HCT116 (cell line): Measurements from ENCODE around the gene CATSPERE.

Experiments
- CBX3 ChIP-seq: IDR thresholded peaks from 2 replicates; pipeline ENCODE4 v1.6.1; 2012; ENCODE audit warnings: low read depth
- CEBPB ChIP-seq: IDR thresholded peaks from 2 replicates; pipeline ENCODE4 v1.6.1; 2012; ENCODE audit warnings: low read depth
- ELF1 ChIP-seq: IDR thresholded peaks from 2 replicates; pipeline ENCODE4 v1.6.1; 2012; ENCODE audit warnings: low read depth, borderline replicate concordance
- EZH2phosphoT487 ChIP-seq: fragments of 200-600 bp; IDR thresholded peaks from 2 replicates; pipeline ENCODE4 v1.6.1; 2018; ENCODE audit warnings: antibody characterized with exemption, borderline replicate concordance
- FOSL1 ChIP-seq: IDR thresholded peaks from 2 replicates; pipeline ENCODE4 v1.6.1; 2012; ENCODE audit warnings: low read depth
- POLR2A ChIP-seq: IDR thresholded peaks from 2 replicates; pipeline ENCODE4 v1.7.0; 2011; ENCODE audit warnings: borderline replicate concordance; ENCODE audit not compliant: insufficient read depth, insufficient read length; ENCODE audit errors: extremely low read depth
- POLR2AphosphoS5 ChIP-seq: IDR thresholded peaks from 2 replicates; pipeline ENCODE4 v1.6.1; 2011; ENCODE audit warnings: mild to moderate bottlenecking, low read depth, low read length, moderate library complexity
- YY1 ChIP-seq: IDR thresholded peaks from 2 replicates; pipeline ENCODE4 v1.6.1; 2011; ENCODE audit warnings: low read length, low read depth, moderate library complexity, mild to moderate bottlenecking; ENCODE audit not compliant: insufficient replicate concordance; ENCODE audit errors: extremely low read depth
- ZNF274 ChIP-seq: fragments of 200-500 bp; sonication (Bioruptor generic); IDR thresholded peaks from 2 replicates; pipeline ENCODE4 v1.6.1; 2014; ENCODE audit warnings: mild to moderate bottlenecking, low read depth, low read length, inconsistent platforms
- TF ChIP-seq, protein P1 (sequence below), 3 experiments: fragments of 200-600 bp in 1 of 3; sonication (generic) in 1 of 3; IDR thresholded peaks in 2 of 3; conservative IDR thresholded peaks in 1 of 3; 2 replicates each; pipeline ENCODE4 v1.5.1; 2012 to 2017; ENCODE audit warnings: low read depth in 2 of 3, low read length in 2 of 3, antibody characterized with exemption in 1 of 3, borderline replicate concordance in 1 of 3, control low read depth in 1 of 3, mild to moderate bottlenecking in 1 of 3, mixed read lengths in 1 of 3, mixed run types in 1 of 3, moderate library complexity in 1 of 3; ENCODE audit not compliant: insufficient read depth in 1 of 3
- TF ChIP-seq, protein P2 (sequence below): IDR thresholded peaks from 2 replicates; pipeline ENCODE4 v1.6.1; 2012; ENCODE audit warnings: low read depth

- TF ChIP-seq POLR2AphosphoS5 (no peak), POLR2A (no peak), ZNF274 (no peak), FOSL1 (no peak), YY1 (no peak), ELF1 (no peak), CEBPB (no peak), CBX3 (no peak), EZH2phosphoT487 (no peak)
- TF ChIP-seq, protein P1, sequence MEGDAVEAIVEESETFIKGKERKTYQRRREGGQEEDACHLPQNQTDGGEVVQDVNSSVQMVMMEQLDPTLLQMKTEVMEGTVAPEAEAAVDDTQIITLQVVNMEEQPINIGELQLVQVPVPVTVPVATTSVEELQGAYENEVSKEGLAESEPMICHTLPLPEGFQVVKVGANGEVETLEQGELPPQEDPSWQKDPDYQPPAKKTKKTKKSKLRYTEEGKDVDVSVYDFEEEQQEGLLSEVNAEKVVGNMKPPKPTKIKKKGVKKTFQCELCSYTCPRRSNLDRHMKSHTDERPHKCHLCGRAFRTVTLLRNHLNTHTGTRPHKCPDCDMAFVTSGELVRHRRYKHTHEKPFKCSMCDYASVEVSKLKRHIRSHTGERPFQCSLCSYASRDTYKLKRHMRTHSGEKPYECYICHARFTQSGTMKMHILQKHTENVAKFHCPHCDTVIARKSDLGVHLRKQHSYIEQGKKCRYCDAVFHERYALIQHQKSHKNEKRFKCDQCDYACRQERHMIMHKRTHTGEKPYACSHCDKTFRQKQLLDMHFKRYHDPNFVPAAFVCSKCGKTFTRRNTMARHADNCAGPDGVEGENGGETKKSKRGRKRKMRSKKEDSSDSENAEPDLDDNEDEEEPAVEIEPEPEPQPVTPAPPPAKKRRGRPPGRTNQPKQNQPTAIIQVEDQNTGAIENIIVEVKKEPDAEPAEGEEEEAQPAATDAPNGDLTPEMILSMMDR (IDR thresholded peaks at IDR 0.05 in 2 of 3, conservative IDR thresholded peaks at IDR 0.05 in 1 of 3; ENCODE audit: borderline replicate concordance in 1 of 3, insufficient read depth in 1 of 3, low read depth in 2 of 3, low read length in 2 of 3) = no peak
- TF ChIP-seq, protein P2, sequence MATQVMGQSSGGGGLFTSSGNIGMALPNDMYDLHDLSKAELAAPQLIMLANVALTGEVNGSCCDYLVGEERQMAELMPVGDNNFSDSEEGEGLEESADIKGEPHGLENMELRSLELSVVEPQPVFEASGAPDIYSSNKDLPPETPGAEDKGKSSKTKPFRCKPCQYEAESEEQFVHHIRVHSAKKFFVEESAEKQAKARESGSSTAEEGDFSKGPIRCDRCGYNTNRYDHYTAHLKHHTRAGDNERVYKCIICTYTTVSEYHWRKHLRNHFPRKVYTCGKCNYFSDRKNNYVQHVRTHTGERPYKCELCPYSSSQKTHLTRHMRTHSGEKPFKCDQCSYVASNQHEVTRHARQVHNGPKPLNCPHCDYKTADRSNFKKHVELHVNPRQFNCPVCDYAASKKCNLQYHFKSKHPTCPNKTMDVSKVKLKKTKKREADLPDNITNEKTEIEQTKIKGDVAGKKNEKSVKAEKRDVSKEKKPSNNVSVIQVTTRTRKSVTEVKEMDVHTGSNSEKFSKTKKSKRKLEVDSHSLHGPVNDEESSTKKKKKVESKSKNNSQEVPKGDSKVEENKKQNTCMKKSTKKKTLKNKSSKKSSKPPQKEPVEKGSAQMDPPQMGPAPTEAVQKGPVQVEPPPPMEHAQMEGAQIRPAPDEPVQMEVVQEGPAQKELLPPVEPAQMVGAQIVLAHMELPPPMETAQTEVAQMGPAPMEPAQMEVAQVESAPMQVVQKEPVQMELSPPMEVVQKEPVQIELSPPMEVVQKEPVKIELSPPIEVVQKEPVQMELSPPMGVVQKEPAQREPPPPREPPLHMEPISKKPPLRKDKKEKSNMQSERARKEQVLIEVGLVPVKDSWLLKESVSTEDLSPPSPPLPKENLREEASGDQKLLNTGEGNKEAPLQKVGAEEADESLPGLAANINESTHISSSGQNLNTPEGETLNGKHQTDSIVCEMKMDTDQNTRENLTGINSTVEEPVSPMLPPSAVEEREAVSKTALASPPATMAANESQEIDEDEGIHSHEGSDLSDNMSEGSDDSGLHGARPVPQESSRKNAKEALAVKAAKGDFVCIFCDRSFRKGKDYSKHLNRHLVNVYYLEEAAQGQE = no peak
Measured at GRCh38 chr1:244645414-244645813, 184.3 kb downstream of the CATSPERE start.
